Ecto neural progenitor cell (in vitro differentiated cells): ENCODE results near the gene APOB.
"Not testable (repeated sequence)": the region's sequence is repeated elsewhere in the genome, so short reads cannot be mapped to it uniquely, and the experiment has no call there.

ENCODE experiments used
- DNase-seq: peaks from one replicate; pipeline ENCODE4 v3.0.0-alpha.2; 2018; ENCODE audit warnings: low spot score

Gene APOB

GRCh38 chr2:21033237-21034155 lies 10.4 kb downstream of the APOB start:
- no peak for DNase-seq

GRCh38 chr2:21032338-21033236 lies 11.3 kb downstream of the APOB start:
- DNase-seq = no peak

GRCh38 chr2:21030983-21031968 lies 12.6 kb downstream of the APOB start:
- no peak for DNase-seq

GRCh38 chr2:21029519-21029918 lies 14.4 kb downstream of the APOB start:
- no peak for DNase-seq

GRCh38 chr2:21028951-21029350 lies 14.9 kb downstream of the APOB start:
- not testable (repeated sequence) for DNase-seq

GRCh38 chr2:21028021-21028947 lies 15.6 kb downstream of the APOB start:
- DNase-seq = no peak

GRCh38 chr2:21026479-21027282 lies 17.2 kb downstream of the APOB start:
- DNase-seq = no peak

GRCh38 chr2:21025690-21026478 lies 18.0 kb downstream of the APOB start:
- DNase-seq = no peak

- no peak for DNase-seq
Measured at GRCh38 chr2:21024722-21025389, 19.0 kb downstream of the APOB start.

- DNase-seq = no peak
Measured at GRCh38 chr2:21024198-21024597, 19.7 kb downstream of the APOB start.

GRCh38 chr2:21023419-21024181 lies 20.3 kb downstream of the APOB start:
- DNase-seq = no peak

- DNase-seq = no peak
Measured at GRCh38 chr2:21022792-21023367, 21.0 kb downstream of the APOB start.

- no peak for DNase-seq
Measured at GRCh38 chr2:21021430-21021829, 22.4 kb downstream of the APOB start.

GRCh38 chr2:21020668-21021288 lies 23.1 kb downstream of the APOB start:
- DNase-seq = no peak

- DNase-seq = no peak
Measured at GRCh38 chr2:21020031-21020667, 23.7 kb downstream of the APOB start.

GRCh38 chr2:21019678-21020021 lies 24.2 kb downstream of the APOB start:
- no peak for DNase-seq
